MV-4-11 (cell line): ENCODE data around the gene VEPH1.
"Not testable (repeated sequence)": the region's sequence is repeated elsewhere in the genome, so short reads cannot be mapped to it uniquely, and the experiment has no call there.

Experiments used
- DNase-seq: peaks from one replicate; lab custom pipeline; 2025; lab: John Stamatoyannopoulos, UW

VEPH1 gene

GRCh38 chr3:157387708-157388435 is 115.3 kb downstream of the VEPH1 start:
- no peak for DNase-seq

DNA sequence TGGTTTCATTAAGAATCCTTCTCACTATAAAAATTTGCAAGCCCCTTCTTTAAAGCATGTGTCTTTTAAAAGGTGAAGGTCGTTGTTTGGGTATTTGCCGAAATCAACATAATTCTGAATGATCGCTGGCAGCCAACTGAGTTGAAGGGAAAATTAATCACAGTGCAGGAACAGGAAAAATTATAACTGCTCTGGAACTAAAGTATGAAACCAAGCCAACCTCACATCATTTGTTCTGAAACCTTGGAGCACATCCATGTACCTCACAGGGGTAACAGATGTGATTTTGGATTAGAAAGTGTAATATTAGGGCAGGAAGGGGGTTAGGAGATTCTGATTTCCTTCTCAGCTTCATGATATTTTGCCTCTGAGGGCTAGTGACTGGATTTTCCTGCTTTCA is 118.7 kb downstream of the VEPH1 start:
- DNase-seq, result no peak

DNA sequence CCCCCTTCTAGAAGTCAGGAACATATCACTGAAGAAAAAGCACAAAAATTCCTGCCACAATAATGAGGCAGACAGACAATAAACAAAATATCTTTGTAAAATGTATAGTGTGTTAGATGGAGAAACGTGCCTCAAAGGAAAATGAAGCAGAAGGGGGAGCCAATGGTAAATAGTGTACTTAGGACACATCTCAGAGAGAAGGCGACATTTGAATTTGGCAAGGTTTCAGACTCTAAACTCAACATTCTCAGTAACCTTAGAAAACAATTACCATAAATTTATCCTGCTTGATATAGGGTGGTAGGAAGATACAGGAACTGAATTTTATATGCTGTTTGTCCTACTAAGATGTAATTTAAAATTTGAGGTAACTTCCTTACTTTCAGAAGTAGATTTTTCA is 119.2 kb downstream of the VEPH1 start:
- DNase-seq, result no peak

DNA sequence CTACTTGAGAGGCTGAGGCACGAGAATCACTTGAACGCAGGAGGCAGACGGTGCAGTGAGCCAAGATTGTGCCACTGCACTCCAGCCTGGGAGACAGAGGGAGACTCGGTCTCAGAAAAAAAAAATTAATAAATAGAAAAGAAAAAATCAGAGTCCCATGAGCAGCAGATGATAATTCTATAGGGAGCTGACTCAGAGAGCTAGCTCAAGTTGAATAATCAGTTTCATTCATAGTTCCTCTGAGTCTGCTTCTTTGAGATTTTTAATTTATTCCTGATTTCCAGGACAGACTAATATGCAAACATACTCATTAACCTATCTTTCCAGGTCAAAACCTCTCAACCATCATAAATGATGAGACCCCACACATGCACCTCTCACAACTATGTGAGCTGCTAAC is 121.6 kb downstream of the VEPH1 start:
- DNase-seq, result no peak

- no peak for DNase-seq
Observed at GRCh38 chr3:157379525-157380140, 123.6 kb downstream of the VEPH1 start.

GRCh38 chr3:157376603-157377300 is 126.5 kb downstream of the VEPH1 start:
- DNase-seq, result no peak

DNA sequence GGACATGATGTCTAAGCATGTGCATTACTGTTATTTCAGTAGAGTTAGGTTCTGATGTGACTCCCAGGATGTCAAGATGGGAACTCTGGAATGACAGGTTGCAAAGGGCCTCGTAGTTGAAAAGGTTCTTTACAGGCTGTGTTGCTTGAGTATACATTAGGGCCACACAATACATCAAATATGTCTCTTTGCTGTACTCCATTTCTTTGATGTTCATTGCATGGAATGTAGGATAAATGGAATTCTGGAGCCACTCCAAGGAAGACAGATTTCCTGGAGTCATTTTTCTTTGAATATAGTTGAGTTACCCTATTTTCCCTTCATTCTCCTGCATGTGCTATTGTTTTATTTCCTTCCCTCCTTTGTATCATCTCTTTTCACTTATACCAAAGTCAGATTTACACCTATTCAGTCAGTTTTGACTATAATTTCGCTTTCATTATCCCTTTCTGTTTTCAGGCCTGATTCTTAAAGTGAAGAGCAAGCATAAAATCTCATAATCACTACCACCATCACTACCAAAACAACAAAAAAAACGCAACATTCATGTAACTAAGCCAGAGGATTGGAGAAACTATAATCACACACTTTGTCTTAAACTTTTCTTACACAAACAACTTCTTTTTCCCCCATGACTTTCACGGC is 127.8 kb downstream of the VEPH1 start:
- no peak for DNase-seq

DNA sequence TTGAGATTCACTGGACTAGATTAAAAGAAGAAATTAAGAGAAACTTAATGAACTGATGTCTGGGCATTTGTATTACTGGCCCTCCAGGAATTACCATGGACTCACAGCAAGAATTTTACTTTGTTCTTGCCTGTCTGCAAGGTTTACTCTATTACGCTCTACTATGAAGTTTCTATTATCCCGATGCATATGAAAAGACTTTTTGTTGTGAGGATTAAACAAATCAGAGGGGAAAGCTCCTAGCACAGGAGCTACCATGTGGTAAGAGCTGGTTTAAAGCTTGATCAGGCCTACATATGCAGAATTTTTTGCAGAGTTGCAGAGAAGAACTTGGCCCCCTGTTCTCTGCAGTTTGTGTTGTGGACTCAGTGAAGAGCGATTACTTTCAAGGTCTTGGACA is 128.3 kb downstream of the VEPH1 start:
- DNase-seq, result no peak

- DNase-seq, result no peak
Observed at GRCh38 chr3:157373783-157374182, 129.4 kb downstream of the VEPH1 start.

GRCh38 chr3:157370867-157371266 is 132.3 kb downstream of the VEPH1 start:
- DNase-seq, result no peak

- DNase-seq, result no peak
Observed at GRCh38 chr3:157369727-157370421, 133.3 kb downstream of the VEPH1 start.

- DNase-seq, result no peak
Observed at GRCh38 chr3:157368171-157368570, 135.0 kb downstream of the VEPH1 start.

DNA sequence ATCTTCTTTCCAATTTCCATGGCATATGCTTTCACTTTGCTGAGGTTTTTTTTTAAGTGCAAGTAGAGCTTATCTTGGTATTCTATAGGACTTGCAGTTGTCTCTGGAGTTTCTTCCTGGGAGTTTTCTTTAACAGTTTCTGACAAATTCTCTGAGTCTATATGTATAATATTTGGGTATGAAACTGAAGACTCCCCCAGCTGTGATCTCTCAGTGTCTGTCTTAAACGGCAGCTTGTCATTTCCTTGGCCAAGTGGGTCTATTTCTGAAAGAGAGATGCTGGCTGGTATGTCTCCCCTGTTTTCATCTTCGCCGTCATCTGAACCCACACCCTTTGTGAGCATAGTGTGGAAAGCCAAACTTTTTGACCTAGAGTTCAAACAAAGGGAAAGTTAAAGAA is 139.8 kb downstream of the VEPH1 start:
- no peak for DNase-seq

- no peak for DNase-seq
Observed at GRCh38 chr3:157362348-157362747, 140.9 kb downstream of the VEPH1 start.

DNA sequence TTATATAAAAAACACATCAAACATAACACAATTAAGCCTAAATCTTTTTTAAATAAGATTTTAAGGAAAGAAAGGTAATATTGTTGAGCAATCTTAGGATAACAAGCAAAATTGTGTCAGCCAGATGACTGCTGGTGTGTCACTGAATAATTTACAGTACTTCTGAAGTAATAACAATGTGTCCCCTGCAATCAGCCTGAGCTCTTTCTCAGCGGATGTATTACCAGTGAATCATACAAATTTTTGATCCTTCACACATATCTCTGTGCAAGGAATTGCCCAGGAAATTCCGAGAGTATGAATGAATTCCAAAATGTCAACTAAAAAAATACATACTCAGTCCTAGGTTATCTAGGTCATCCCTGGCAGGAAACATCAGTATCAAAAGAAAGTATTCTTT is 143.2 kb downstream of the VEPH1 start:
- DNase-seq, result no peak

DNA sequence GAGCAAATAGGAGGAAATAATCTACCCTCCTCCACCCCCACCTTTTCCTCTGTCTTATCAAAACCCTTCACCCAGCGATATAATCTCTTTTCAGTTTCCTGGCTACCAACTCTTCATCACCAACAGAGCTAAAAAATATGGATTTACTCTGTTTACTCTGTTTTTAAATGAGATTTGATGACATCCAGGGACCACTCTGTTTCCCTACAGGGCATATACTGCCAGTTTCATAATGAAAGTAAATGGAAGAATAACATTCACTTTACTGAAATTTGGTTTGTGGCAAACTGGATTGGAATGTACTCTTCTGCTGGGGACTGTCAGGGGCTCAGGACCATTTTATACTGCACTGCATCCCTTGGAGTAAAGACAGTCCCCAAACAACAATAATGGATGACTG is 146.7 kb downstream of the VEPH1 start:
- DNase-seq, result no peak

- no peak for DNase-seq
Observed at GRCh38 chr3:157355276-157355675, 147.9 kb downstream of the VEPH1 start.

- DNase-seq, result no peak
Observed at GRCh38 chr3:157354722-157355121, 148.5 kb downstream of the VEPH1 start.

DNA sequence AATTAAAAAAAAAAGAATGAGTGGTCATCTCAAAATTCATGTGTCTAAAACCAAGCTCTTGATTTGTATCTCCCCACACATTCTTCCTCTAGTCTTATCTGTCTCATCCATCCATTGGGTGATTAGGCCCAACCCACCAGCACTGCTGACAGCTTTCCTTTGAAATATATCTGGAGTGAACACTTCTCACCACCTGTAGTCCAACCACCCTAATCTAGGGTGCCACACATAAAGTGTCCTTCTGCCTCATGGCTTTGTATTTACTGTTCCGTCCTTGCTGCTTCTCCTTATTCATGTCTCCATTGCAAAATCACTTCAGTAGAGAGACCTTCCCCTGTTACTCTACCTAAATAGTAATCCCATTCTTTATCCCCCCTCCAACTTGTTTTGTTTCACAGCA is 149.0 kb downstream of the VEPH1 start:
- DNase-seq, result no peak

DNA sequence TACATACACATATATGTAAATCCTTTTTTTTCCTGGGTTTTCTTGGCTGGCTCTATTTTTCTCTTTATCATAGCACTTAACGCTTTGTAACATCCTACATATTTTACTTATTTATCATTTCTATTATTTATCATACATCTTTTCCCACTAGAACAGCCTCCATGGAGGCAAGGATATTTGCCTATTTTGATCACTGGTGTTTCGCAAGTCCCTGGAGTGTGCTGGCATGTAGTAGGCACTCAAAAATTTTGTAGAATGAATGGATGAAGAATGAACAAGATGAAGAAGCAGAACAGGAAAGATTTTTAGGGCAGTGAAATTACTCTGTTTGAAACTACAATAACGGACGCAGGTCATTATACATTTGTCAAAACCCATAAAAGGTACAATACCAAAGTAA is 149.6 kb downstream of the VEPH1 start:
- no peak for DNase-seq

DNA sequence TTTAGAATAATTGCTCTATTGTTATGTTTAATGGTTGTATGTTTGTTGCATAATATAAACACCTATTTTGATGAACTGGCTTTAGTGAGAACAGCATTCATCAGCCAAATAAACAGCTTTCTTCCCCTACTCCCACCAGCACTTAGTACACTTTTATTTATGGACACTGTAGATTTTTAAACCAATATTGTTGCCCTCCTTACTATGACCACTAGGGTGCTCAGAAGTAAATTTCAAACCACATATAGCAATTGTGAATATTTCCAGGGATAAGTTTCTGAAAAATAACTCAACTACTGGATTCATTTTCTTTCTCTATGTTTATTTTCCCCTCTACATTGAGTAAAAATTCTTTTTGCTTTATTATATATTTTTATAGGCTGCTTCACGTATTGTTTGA is 151.2 kb downstream of the VEPH1 start:
- DNase-seq, result no peak

DNA sequence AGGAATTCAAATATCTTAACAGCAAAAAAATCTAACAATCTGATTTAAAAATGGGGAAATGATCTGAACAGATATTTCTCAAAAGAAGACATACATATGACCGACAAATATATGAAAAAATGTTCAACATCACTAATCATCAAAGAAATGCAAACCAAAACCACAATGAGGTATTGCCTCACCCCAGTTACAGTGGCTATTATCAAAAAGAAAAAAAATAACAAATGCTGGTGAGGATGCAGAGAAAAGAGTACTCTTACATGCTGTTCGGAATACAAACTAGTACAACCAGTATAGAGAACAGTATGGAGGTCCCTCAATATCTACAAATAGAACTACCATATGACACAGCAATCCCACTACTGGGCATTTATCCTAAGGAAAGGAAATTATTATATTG is 152.6 kb downstream of the VEPH1 start:
- DNase-seq, result not testable (repeated sequence)
